GM12874 (cell line): ENCODE measurements around the gene RIC8A.

Experiments used
- TF ChIP-seq, protein P1 (sequence below): IDR thresholded peaks from 2 replicates; pipeline ENCODE4 v1.5.1; 2011; ENCODE audit warnings: low read depth, mild to moderate bottlenecking, control low read depth, low read length, moderate library complexity; ENCODE audit not compliant: insufficient read depth

The RIC8A gene

DNA sequence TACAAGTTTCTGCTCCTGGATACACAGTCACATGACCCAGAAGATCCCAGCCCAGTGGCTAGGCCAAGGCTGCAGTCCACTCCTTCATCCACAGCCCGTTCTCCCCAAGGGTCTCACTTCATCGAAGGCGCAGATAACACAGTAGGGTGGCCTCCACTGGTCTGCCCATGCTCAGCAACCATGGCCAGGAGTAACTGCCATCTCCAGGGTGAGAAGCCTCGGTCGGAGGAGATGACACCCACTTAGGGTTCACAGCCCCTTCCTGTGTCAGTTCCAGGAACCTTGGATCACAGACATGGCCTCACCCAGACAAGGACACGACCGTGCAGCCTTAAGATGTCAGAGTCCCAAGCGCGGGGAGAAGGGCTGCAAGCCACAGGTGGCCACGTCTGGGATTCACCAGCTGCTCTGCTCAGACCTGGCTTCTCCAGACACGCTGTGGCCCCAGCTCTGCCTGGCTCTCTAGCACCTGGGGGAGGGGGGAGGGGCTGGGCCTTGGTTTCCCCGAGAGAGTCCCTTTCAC lies 2.9 kb upstream of the RIC8A start:
- TF ChIP-seq, protein P1, sequence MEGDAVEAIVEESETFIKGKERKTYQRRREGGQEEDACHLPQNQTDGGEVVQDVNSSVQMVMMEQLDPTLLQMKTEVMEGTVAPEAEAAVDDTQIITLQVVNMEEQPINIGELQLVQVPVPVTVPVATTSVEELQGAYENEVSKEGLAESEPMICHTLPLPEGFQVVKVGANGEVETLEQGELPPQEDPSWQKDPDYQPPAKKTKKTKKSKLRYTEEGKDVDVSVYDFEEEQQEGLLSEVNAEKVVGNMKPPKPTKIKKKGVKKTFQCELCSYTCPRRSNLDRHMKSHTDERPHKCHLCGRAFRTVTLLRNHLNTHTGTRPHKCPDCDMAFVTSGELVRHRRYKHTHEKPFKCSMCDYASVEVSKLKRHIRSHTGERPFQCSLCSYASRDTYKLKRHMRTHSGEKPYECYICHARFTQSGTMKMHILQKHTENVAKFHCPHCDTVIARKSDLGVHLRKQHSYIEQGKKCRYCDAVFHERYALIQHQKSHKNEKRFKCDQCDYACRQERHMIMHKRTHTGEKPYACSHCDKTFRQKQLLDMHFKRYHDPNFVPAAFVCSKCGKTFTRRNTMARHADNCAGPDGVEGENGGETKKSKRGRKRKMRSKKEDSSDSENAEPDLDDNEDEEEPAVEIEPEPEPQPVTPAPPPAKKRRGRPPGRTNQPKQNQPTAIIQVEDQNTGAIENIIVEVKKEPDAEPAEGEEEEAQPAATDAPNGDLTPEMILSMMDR: no peak

DNA sequence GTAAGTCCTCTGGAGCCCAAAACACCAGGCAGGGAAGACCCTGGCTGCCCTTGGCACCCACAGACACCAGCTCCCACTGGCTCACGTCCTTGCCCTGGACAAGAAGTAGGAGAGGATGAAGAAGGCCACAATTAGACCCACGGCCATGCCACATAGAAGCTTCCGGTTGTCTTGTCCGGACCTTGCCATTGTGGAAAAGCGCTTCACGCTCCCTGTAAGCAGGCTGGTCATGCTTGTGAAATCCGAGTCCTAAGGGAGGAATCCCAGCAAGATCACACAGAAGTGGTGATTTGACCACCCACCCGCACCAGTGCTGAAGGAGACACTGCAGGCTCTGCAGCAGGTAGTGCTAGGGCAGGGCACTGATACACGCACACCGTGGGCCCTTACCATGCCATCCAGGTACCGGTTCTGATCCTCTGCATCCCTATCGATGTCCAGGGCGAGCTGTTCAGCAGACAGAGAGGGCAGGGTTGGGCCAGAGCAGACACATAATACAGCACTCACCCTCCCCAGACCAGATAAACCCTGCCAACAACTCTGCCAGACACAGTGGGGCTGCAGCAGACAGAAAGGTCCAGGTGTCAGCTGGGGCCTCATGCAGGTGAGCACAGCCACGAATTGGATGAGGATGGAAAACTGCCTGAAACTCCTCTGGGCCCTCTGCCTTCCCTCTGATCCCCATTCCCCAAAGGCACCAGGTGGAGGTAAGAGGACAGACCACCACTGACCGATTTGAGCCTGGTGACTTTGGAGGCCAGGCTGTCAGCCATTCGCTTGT lies 2.1 kb upstream of the RIC8A start:
- TF ChIP-seq, protein P1: no peak

DNA sequence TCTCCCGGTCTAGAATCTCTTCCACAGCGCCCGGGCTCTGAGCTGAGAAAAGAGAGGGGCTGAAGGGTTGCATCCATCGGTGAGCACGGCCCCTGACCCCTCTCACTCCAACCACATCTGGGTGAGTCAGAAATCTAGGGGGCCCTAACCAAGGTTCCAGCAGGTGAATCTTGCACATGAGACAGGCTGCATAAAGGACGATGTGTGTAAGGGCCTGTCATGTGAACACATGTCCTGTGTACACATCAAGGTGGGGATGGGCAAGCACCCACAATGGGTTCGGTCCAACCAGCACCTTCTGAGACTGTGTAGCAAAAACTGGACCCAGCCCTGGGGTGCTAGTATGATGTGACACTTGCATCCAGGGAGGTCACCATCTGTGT lies 1.5 kb upstream of the RIC8A start:
- TF ChIP-seq, protein P1: no peak

DNA sequence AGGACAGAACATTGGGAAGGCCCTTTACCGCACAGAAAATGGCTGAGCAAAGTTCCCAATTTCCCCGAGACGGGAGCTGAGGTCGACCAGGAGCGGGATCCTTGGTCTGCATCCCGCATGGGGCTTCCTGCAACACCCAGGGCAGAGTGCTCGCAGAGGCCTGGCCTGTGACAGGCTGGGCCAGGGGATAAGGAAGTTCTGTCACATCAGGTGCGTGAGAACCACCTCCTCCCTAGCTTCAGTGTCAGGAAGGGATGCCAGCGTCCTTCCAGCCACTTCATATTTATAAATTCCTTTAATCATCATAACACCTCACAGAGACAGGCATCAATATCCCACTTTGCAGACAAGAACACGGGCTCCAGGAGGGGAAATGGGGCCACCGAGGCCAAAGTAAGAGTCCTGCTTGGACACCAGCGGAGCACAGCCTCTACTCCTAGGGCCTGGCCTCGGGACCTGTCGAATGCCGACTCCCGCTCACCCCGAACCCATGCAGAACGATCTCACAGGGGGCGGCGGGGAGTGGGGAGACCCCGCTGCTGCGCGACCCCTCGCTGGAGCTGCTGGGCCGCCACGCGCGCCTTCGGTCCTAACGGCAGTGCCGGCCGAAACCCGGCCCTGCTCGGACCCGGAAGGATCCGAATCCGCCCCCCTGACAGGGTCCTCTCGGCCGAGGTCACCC lies 841 bp upstream of the RIC8A start:
- TF ChIP-seq, protein P1: no peak

DNA sequence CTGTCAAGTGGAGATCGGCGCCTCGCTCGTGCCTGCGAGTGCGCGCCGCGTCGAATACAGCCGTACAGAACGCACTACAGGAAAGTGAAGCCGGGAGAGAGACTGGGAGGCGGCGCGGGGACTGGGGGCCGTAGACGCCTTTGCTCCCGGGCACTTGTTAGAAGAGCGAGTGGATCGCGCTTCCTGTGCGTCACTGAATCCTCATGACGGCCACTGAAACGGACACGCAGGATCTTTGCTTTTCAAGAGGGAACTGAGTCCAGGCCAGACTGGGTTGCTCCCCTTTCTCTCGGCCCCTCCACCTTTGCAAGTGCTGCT lies 314 bp downstream of the RIC8A start:
- TF ChIP-seq, protein P1: no peak

DNA sequence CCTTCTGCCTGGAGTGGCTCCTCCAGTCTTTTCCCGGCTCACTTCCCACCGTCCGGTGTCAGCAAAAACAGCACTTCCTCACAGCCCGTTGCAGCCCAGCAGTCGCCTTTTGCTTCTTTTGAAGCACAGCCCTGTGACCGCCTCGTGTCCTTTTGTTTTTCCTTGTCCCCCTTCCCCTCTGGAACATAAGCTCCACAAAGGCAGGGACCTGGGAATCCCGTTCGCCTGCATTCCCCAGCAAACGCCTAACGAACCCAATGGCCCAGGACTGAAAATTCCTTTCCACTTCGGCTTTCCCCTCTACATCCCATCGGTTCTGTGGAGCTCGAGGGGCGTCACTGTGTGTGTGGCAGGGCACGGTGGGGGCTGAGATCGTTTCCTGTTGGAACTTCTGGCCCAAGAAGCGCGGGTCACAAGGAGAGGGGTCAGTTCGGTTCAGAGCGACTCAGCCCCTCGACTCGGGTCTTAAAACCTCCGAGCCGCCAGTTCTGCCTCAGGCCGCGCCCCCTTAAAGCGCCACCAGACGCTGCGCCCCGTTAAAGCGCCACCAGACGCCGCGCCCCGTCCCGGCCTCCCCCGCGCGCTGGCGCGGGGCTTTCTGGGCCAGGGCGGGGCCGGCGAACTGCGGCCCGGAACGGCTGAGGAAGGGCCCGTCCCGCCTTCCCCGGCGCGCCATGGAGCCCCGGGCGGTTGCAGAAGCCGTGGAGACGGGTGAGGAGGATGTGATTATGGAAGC lies 841 bp downstream of the RIC8A start:
- TF ChIP-seq, protein P1: no peak

DNA sequence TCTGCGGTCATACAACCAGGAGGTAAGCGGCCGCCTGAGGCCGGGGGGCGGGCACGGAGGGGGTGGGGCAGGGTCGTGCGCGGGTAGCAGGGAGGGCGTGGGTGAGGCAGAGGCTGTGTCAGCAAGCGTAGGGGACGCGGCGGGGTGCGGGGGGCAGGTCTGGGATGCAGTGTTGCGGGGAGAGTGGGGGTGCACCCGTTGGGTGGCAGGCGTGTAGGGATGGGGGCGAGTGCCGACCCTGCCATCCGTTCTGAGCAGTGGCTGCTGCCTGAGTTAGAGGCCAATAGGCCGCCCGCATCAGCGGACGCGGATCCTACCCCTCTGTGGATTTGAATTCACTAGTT lies 1.4 kb downstream of the RIC8A start:
- TF ChIP-seq, protein P1: no peak
